ENCODE results near the gene CSF3R.

CSF3R gene

DNA sequence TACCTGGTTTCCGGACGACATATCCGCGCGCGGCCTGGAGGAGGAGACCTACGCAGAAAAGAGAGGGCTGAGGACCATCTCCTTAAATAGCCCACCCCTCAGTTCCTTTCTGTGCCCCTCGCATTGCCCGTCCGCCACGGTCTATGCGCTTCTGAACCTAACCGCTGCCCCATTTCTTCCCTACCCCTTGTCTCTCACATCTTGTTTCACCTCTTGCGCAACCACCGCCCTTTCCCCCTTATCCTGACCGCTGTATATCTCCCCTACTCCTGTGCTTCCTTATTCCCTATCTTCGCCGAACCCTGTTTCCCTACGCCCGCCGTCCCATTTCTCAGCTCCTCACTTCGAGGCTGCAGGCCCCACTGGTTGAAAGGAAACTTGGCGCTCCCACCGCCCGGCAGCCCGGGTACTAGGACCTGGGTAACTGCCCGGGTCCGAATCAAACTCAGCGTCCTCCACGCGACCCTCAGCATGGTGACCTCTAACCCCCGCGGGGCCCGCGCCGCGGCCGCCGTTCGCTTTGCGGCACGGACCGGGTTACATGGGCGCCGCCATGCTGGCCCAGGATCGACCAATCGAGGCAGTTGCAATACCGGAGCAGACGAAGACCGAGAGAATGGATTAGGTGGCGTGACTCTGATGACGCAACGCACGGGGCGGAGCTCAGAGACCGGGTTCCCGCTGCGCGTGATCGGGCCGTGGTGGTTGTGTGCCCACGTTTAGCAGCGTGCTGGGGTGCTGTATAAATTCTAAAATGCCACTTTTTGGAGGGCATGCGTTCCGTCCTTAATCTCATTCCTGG, 18.7 kb downstream of the CSF3R start, which contains the start of gene MRPS15:
MRPS15 (minus strand) TSS at position 582 of the 802 bp plus-strand sequence; CDS start at position 473, 109 bp downstream.
- Histone ChIP-seq H3K79me1 (replicated peaks; ENCODE audit: low read length, poor library complexity, severe bottlenecking) (peaks cover 18% of the 10 kb centered on the region), H2BK120ac (ENCODE audit: low read depth, low read length) (peak within 1 kb of the TSS; percentile 98), H3K4me3 (ENCODE audit: insufficient read depth in 1 of 2, low read depth in 1 of 2, low read length in 2 of 2) (peak within 1 kb of the TSS; percentile 87 to 100), H3K23ac (ENCODE audit: low read length in 2 of 2) (peak within 1 kb of the TSS in 1 of 2 experiments; percentile 75), H3K14ac (ENCODE audit: low read length in 2 of 2) (peak within 1 kb of the TSS in 1 of 2 experiments; percentile 69), H3K9ac (ENCODE audit: low read length) (peak within 1 kb of the TSS; percentile 99), H3K27me3 (ENCODE audit: control insufficient read depth in 1 of 2, insufficient read depth in 1 of 2, low read length in 2 of 2) (no peaks in the 10 kb centered on the region), H2BK5ac (ENCODE audit: low read depth, low read length, poor library complexity, severe bottlenecking) (no peak within 1 kb of the TSS), H4K91ac (ENCODE audit: low read length) (peak within 1 kb of the TSS; percentile 56), H3K18ac (ENCODE audit: low read depth in 1 of 2, low read length in 2 of 2) (peak within 1 kb of the TSS; percentile 86 to 93), H3K27ac (ENCODE audit: low read length, poor library complexity, severe bottlenecking) (peak within 1 kb of the TSS; percentile 70), H2AK5ac (ENCODE audit: low read length, severe bottlenecking) (no peak within 1 kb of the TSS), H3K9me3 (ENCODE audit: control insufficient read depth, low read length) (no peaks in the 10 kb centered on the region), H2BK15ac (ENCODE audit: low read depth, poor library complexity, severe bottlenecking) (peak within 1 kb of the TSS; percentile 65), H2AFZ (ENCODE audit: low read depth, low read length) (peak within 1 kb of the TSS; percentile 65), H3K4me1 (ENCODE audit: control insufficient read depth, insufficient read depth, low read depth, low read length) (peaks cover 7% of the 10 kb centered on the region), H3K4ac (ENCODE audit: low read depth in 1 of 2, low read length in 2 of 2) (peak within 1 kb of the TSS; percentile 27 to 94), H3K36me3 (ENCODE audit: control insufficient read depth in 1 of 2, insufficient read depth in 2 of 2, low read depth in 1 of 2, low read length in 2 of 2) (peaks cover 28 to 33% of the 10 kb centered on the region in 2 experiments), H4K8ac (ENCODE audit: low read length) (peak within 1 kb of the TSS; percentile 94), H3K4me2 (ENCODE audit: low read length, poor library complexity, severe bottlenecking) (peak within 1 kb of the TSS; percentile 87), H2BK12ac (ENCODE audit: low read length in 2 of 2) (peak within 1 kb of the TSS in 1 of 2 experiments; percentile 73)
- under 1% methylated on average over 65 of the region's 65 CpGs for WGBS
- peak; percentile 97 for DNase-seq

DNA sequence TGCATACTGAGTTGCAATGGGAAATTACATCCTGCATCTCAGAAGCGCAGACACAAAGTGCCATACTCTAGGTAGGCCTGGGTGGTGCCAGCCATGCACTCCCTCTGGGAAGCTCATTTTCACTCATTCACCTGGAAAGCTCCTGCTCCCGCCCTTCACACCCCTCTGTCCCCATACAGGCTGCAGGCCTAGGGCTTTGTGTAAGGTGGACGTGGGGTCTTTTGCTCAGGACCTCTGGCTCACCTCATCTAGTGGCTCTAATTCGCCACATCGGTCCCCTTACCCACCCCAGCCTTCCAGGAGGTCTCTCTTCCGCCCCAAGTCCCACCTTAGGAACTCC, 19.3 kb downstream of the CSF3R start:
- Histone ChIP-seq H3K14ac (ENCODE audit: low read length in 2 of 2) (no peak overlapping the region), H2AFZ (ENCODE audit: low read depth, low read length) (no peak overlapping the region), H3K27ac (ENCODE audit: low read length, poor library complexity, severe bottlenecking) (no peak overlapping the region), H2BK15ac (ENCODE audit: low read depth, poor library complexity, severe bottlenecking) (no peak overlapping the region), H3K4me1 (ENCODE audit: control insufficient read depth, insufficient read depth, low read depth, low read length) (peaks cover 7% of the 10 kb centered on the region), H3K18ac (ENCODE audit: low read depth in 1 of 2, low read length in 2 of 2) (no peak overlapping the region), H2BK12ac (ENCODE audit: low read length in 2 of 2) (peak overlapping the region in 1 of 2 experiments; percentile 10), H2AK5ac (ENCODE audit: low read length, severe bottlenecking) (no peak overlapping the region), H3K9me3 (ENCODE audit: control insufficient read depth, low read length) (no peaks in the 10 kb centered on the region), H3K36me3 (ENCODE audit: control insufficient read depth in 1 of 2, insufficient read depth in 2 of 2, low read depth in 1 of 2, low read length in 2 of 2) (peaks cover 28 to 39% of the 10 kb centered on the region in 2 experiments), H3K27me3 (ENCODE audit: control insufficient read depth in 1 of 2, insufficient read depth in 1 of 2, low read length in 2 of 2) (no peaks in the 10 kb centered on the region), H3K79me1 (replicated peaks; ENCODE audit: low read length, poor library complexity, severe bottlenecking) (peaks cover 18% of the 10 kb centered on the region), H3K23ac (ENCODE audit: low read length in 2 of 2) (peak overlapping the region in 1 of 2 experiments; percentile 75), H2BK120ac (ENCODE audit: low read depth, low read length) (no peak overlapping the region), H3K9ac (ENCODE audit: low read length) (peak overlapping the region; percentile 99), H2BK5ac (ENCODE audit: low read depth, low read length, poor library complexity, severe bottlenecking) (no peak overlapping the region), H3K4ac (ENCODE audit: low read depth in 1 of 2, low read length in 2 of 2) (peak overlapping the region; percentile 27 to 92), H4K91ac (ENCODE audit: low read length) (no peak overlapping the region), H4K8ac (ENCODE audit: low read length) (peak overlapping the region; percentile 14), H3K4me2 (ENCODE audit: low read length, poor library complexity, severe bottlenecking) (peak overlapping the region; percentile 87), H3K4me3 (ENCODE audit: insufficient read depth in 1 of 2, low read depth in 1 of 2, low read length in 2 of 2) (peak overlapping the region; percentile 87 to 100)
- 4% methylated on average over 5 of the region's 6 CpGs for WGBS
- no peak for DNase-seq

DNA sequence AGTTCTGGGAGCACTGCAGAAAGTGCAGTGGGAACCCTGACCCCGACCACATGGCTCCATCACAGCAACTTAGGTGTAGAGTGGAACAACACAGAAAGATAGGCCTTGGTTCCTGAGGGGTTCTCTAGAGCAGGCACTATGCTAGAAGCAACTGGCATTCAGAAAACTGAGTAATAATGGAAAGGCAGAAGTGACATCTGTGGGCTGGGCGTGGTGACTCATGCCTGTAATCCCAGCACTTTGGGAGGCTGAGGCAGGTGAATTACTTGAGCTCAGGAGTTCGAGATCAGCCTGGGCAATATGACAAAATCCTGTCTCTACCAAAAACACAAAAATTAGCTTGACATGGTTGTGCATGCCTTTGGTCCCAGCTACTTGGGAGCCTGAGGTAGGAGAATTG, 23.8 kb downstream of the CSF3R start:
- 90% methylated on average over 3 of the region's 3 CpGs for WGBS
- no peak overlapping the region for H3K4ac ChIP-seq (ENCODE audit: low read depth in 1 of 2, low read length in 2 of 2)
- H3K79me1 ChIP-seq (replicated peaks; ENCODE audit: low read length, poor library complexity, severe bottlenecking) = peaks cover 21% of the 10 kb centered on the region
- no peak overlapping the region for H4K8ac ChIP-seq (ENCODE audit: low read length)
- H3K4me2 ChIP-seq (ENCODE audit: low read length, poor library complexity, severe bottlenecking) = no peak overlapping the region
- no peak overlapping the region for H2BK15ac ChIP-seq (ENCODE audit: low read depth, poor library complexity, severe bottlenecking)
- no peak overlapping the region for H2BK120ac ChIP-seq (ENCODE audit: low read depth, low read length)
- H3K18ac ChIP-seq (ENCODE audit: low read depth in 1 of 2, low read length in 2 of 2) = no peak overlapping the region
- H3K9me3 ChIP-seq (ENCODE audit: control insufficient read depth, low read length) = no peaks in the 10 kb centered on the region
- H3K14ac ChIP-seq (ENCODE audit: low read length in 2 of 2) = no peak overlapping the region
- no peak overlapping the region for H3K27ac ChIP-seq (ENCODE audit: low read length, poor library complexity, severe bottlenecking)
- H3K27me3 ChIP-seq (ENCODE audit: control insufficient read depth in 1 of 2, insufficient read depth in 1 of 2, low read length in 2 of 2) = no peaks in the 10 kb centered on the region
- no peak overlapping the region for H3K9ac ChIP-seq (ENCODE audit: low read length)
- H2BK5ac ChIP-seq (ENCODE audit: low read depth, low read length, poor library complexity, severe bottlenecking) = no peak overlapping the region
- no peak overlapping the region for H3K23ac ChIP-seq (ENCODE audit: low read length in 2 of 2)
- peaks cover 7% of the 10 kb centered on the region for H3K4me1 ChIP-seq (ENCODE audit: control insufficient read depth, insufficient read depth, low read depth, low read length)
- H3K4me3 ChIP-seq (ENCODE audit: insufficient read depth in 1 of 2, low read depth in 1 of 2, low read length in 2 of 2) = no peak overlapping the region
- H2BK12ac ChIP-seq (ENCODE audit: low read length in 2 of 2) = no peak overlapping the region
- H2AFZ ChIP-seq (ENCODE audit: low read depth, low read length) = no peak overlapping the region
- no peak overlapping the region for H2AK5ac ChIP-seq (ENCODE audit: low read length, severe bottlenecking)
- no peak for DNase-seq
- H4K91ac ChIP-seq (ENCODE audit: low read length) = no peak overlapping the region
- peaks cover 48 to 79% of the 10 kb centered on the region in 2 experiments for H3K36me3 ChIP-seq (ENCODE audit: control insufficient read depth in 1 of 2, insufficient read depth in 2 of 2, low read depth in 1 of 2, low read length in 2 of 2)

- Histone ChIP-seq H2BK5ac (ENCODE audit: low read depth, low read length, poor library complexity, severe bottlenecking) (no peak overlapping the region), H3K4me2 (ENCODE audit: low read length, poor library complexity, severe bottlenecking) (no peak overlapping the region)
Measured at GRCh38 chr1:36457691-36458090, 25.0 kb downstream of the CSF3R start.

More at GRCh38 chr1:36457691-36458090, 25.0 kb downstream of the CSF3R start:
- no peak overlapping the region for H3K4ac ChIP-seq (ENCODE audit: low read depth in 1 of 2, low read length in 2 of 2)
- DNase-seq = peak; percentile 46
- peaks cover 48 to 79% of the 10 kb centered on the region in 2 experiments for H3K36me3 ChIP-seq (ENCODE audit: control insufficient read depth in 1 of 2, insufficient read depth in 2 of 2, low read depth in 1 of 2, low read length in 2 of 2)
- WGBS = 48% methylated on average over 5 of the region's 5 CpGs
- H2AK5ac ChIP-seq (ENCODE audit: low read length, severe bottlenecking) = no peak overlapping the region
- no peak overlapping the region for H3K18ac ChIP-seq (ENCODE audit: low read depth in 1 of 2, low read length in 2 of 2)
- no peak overlapping the region for H3K23ac ChIP-seq (ENCODE audit: low read length in 2 of 2)
- H4K8ac ChIP-seq (ENCODE audit: low read length) = no peak overlapping the region
- peaks cover 15% of the 10 kb centered on the region for H3K79me1 ChIP-seq (replicated peaks; ENCODE audit: low read length, poor library complexity, severe bottlenecking)
- H2BK15ac ChIP-seq (ENCODE audit: low read depth, poor library complexity, severe bottlenecking) = no peak overlapping the region
- no peak overlapping the region for H3K9ac ChIP-seq (ENCODE audit: low read length)
- no peak overlapping the region for H3K4me3 ChIP-seq (ENCODE audit: insufficient read depth in 1 of 2, low read depth in 1 of 2, low read length in 2 of 2)
- H2BK120ac ChIP-seq (ENCODE audit: low read depth, low read length) = no peak overlapping the region
- H3K14ac ChIP-seq (ENCODE audit: low read length in 2 of 2) = no peak overlapping the region
- H3K4me1 ChIP-seq (ENCODE audit: control insufficient read depth, insufficient read depth, low read depth, low read length) = peaks cover 3% of the 10 kb centered on the region
- no peaks in the 10 kb centered on the region for H3K9me3 ChIP-seq (ENCODE audit: control insufficient read depth, low read length)
- no peak overlapping the region for H2BK12ac ChIP-seq (ENCODE audit: low read length in 2 of 2)
- no peak overlapping the region for H2AFZ ChIP-seq (ENCODE audit: low read depth, low read length)
- no peak overlapping the region for H4K91ac ChIP-seq (ENCODE audit: low read length)
- H3K27ac ChIP-seq (ENCODE audit: low read length, poor library complexity, severe bottlenecking) = peak overlapping the region; percentile 3
- H3K27me3 ChIP-seq (ENCODE audit: control insufficient read depth in 1 of 2, insufficient read depth in 1 of 2, low read length in 2 of 2) = no peaks in the 10 kb centered on the region

Data from mesenchymal stem cell (in vitro differentiated cells and primary cell).